HG03196 (cell line): ENCODE results near the gene TSPAN12.
"Not testable (repeated sequence)": the region's sequence is repeated elsewhere in the genome, so short reads cannot be mapped to it uniquely, and the experiment has no call there.

Experiments used
- ATAC-seq: cut with Tn5 transposase; IDR thresholded peaks from one replicate; pipeline ENCODE4 v1.9.1; 2021; ENCODE audit not compliant: unreplicated experiment

The TSPAN12 gene

DNA sequence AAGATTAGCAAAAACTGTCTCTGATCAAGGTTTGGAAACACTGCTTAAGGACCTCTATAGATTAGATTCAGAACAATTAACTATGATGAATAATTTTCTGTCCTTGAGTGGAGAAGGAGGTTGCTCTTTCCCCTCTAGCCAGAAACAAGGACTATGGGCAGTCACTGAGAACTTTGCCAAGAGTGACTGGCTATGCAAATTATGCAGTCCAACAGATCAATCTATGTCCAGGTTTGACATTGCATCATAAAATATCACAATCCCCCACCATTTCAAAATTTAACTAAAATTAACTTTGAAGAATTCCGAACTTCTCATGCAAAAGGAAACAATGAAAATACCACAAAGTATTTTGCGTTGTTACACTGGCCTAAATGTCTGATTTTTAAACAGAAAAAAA, 50.6 kb downstream of the TSPAN12 start:
- ATAC-seq: no peak

DNA sequence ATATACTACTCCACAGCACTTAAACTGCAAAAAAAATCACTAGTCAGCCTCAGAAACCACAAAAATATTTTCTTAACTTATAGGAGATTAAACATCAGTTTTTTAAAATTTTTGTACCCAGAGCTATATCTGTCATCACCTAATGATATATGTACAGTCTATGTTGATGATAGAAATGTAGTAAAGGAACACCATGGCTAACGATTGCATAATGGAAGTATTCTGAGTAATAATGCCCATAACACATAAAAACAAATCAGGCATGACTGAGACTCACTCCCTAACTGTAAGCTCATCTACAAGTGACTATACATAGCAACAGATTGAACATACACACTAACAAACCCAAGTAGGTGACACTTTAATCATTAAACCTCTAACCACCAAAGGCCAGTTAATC, 51.3 kb downstream of the TSPAN12 start:
- peak; percentile 63 for ATAC-seq

DNA sequence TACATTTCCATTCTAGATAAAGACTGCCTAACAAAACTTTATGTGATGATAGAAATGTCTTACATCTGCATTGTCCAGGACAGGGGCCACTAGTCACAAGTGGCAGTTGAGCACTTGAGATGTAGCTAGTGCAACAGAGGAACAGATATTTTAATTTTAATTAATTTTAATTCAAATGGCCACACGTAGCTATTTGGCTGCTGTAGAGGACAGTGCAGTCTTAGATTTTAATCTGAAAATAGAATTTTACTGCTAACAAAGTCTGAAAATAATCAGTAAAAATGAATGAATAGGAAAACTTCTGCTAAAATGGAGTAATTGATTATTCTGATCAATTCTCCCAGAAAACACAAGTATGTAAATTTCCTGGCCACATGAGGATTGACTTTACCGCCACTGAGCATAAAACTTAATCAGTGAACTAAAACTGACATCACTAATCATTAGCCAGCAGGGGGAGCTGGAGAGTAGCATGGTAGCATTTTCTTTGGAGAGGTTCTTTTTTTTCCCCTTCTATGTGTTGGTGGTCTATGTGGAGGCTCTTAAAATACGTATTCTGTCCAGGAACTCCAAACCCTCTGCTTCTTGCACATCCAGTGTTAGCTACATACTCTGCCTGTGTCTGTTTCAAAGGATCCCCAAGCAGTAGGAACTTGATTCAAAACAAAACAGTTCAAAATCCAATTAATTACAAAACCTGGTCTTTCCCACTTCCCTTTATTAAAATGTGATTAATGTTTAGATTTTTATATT, 52.1 kb downstream of the TSPAN12 start:
- peak; percentile 56 for ATAC-seq

DNA sequence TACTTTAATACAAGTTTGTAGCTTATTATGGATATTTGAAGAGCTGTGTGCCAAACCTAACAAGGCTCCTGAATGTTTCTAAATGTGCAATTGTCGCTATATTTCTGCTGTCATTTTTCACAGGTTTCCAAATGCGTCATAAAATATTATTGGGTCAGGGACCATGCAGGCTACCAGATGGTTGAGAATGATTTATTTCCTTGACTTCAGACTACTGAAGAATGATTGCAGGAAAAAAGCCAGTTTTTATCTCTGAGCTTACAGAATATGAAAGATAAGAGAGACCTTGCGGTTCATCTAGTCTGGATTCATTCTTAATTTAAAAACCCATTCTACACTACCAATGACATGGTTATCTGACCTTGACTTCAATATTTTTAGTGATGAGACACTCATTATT, 55.2 kb downstream of the TSPAN12 start:
- ATAC-seq: no peak

DNA sequence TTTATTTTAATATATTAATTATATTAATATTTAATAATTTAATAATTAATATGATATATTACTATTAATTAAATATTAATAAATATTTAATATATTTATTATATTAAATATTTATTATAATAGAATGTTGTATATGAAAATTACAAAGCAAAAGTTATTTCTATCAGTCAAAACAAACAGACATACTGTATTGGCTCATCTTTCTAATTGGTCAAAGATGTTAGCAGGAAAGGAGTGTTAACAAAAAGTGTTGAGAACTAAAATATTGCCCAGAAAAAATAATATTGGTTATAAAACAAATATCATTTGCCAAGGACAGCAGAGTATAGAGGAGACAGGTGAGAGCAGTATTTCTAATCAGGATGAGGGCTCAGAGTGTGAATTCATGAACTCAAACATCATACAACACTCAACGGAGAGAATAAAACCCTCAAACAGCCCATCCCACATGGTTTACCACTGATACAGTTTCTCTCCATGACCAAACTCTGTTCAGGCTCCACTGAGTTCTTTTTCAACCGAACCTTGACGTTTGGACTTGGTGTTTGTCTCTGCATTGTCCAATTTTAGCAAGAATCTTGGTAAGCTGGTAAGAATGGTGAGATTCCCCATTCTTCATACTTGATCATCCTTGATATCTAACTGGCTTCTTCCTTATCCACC, 58.0 kb downstream of the TSPAN12 start:
- ATAC-seq: no peak

DNA sequence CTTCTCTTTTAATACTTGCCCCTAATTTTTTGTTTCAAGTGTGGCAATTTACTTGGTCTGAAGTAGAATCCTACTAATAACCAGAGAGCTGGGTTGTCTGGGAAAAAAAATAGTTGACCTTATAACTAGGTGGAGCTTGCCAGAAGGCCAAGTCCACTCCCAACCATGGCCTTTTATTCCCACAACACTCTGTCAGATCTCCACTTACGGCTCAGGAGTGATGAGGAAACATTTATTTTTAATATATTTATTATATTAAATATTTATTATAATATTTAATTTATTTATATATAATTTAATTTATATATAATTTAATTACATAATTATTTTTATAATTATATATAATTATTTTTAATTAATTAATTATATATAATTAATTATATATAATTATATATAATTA, 58.8 kb downstream of the TSPAN12 start:
- ATAC-seq: no peak

DNA sequence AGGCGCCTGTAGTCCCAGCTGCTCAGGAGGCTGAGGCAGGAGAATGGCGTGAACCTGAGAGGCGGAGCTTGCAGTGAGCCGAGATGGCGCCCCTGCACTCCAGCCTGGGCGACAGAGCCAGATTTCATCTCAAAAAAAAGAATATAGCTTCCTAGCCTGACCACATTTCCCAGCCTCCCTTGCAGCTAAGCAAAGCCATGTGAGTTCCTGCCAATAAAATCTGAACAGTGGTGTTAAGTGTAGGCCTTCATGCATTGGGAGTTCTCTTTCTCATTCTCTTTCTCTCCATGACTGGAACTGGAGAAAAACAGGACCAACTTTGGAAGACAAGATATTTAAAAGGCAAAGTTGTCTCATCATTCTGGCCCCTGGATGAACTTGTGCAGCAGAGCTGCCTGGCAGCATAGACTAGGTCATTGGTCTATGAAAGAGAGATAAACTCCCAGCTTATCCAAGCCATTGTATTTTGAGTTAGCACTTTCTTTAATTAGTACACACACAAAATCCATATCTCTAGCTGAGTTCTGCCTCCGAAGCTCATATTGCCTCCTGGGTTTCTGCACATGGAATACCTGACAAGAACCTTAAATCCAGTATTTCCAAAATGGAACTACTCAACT, 60.8 kb downstream of the TSPAN12 start:
- ATAC-seq: no peak

DNA sequence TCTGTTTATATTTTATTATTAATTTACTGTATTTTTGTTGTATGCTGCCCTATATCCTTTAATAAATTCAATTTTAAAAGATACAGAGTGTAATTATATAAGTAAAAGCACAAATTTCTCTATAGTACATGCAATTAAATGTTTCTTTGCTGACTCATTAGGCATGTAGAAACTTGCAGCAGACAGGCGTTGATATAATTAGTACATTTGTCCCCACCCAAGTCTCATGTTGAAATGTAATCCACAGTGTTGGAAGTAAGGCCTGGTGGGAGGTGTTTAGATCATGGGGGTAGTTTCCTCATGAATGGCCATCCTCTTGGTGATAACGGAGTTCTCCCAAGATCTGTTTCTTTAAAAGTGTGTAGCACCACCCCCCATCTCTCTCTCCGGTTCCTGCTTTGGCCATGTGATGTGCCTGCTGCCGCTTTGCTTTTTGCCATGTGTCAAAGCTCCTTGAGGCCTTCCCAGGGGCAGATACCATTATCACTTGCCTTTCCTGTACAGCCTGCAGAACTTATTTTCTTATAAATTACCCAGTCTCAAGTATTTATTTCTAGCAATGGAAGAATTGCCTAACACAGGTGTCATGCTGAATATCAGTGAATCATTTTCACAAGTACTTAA, 63.7 kb downstream of the TSPAN12 start:
- no peak for ATAC-seq

DNA sequence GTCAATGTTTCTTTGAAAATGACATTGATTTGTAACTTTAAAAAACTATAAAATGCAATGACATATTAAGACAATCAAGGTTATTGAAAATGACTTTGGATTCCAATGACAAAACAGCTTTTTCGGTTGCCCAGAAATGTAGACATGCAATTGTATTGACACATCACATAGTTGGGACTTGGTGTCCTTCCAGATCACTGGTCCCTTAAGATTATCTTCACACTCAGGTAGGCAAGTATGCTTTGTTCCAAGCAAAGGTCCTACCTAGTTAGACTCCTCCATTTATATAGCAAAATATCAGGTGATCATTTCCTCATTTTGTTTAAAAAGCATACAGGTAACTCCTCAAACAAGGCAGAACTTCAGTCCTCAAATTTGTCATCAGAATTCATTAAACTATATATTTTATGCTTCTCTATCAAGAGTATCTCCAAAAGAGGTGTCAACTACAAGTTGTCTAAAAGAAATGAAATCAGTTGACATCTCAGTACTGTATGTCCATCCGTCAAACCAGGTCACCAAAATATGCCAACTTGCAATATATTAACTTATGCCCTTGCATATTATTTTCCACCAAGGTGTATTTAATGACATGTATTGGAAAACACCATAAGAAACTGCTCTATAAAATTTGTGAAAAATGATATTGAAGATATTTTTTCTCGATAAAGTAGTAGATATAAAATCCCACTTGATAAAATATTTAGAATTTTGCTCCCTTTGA, 64.6 kb downstream of the TSPAN12 start:
- no peak for ATAC-seq

DNA sequence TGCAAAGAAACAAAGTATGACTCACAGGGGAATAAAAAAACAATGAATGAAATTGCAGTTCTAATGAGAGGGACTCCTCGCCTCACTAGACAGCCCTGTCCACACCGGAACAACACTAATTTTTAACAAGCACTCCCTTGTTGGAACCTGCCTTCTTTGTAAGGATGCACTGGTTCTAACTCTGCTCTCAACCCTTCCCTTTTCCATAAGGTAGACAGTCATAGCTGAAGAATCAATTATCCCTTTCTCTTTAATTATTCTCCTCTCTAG, 65.1 kb downstream of the TSPAN12 start:
- ATAC-seq: no peak

DNA sequence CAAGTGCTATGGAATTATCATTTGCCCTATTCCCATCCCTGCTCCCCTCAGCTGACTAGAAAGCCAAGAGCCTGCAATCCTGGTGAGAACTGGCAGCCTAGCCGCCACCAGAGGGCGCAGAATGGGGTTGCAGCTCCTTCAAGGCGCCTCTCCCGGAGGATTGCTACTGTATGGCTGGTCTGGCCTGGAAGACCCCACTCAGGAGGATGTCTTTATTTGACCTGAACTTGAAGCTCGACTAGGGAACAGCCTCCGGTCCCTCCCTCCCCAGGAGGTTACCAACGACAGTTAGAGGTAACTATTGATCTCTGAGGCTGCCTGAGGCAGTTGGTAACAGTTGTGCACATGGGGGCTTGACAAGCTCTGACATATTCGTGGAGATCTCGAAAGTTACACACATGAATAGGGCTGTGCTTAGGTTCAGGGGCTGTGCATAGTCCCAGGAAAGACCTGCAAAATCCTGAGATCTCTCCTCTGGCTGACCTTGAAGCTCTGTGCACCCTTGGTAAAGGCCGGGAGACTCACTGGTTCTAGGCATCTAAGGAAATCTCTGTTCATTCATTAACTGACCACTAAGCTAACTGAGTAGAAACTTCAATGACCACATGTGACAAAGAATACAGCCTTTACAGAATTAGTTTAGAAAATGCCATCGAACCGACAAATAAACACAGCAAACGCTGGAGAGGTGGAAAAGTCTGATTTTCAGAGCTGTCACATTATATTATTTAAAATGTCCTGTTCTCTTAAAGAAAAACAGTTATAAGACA, 65.7 kb downstream of the TSPAN12 start:
- peak; percentile 90 for ATAC-seq

DNA sequence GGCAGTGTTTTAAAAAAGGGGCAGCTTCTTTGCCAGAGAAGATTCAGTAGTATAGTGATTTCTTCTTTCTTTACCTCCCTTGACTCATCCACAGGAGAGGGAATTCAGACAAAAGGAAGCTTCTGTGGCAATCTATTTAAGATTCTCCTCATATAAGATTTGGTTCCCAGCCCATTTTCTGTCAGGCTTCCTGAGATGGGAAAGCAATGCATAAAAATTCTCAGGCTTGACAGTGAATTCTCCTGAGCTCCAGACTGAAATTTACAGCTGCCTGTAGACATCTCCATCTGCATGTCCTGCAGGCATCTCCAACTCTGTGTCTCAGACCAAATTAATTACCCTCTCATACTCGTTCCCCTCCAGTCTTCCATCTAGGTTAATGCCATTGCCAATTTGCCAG, 72.8 kb downstream of the TSPAN12 start:
- ATAC-seq: no peak

DNA sequence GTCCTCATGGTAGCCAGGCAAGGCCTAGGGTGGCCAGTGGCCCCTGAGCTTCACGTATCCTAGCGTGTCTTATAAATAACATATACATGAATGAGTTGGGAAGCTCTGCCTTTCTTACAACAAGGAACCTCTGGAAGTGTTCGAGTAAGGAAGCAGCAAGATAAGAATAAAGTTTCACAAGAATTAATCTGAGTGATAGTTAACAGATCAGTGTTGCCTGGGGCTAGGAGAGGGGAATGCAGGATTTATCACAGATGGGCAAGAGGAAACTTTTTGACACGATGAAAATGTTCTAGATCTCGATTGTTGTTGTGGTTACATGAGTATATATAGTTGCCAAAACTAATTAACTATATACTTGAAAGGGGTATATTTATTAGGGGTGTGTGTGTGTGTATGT, 74.2 kb downstream of the TSPAN12 start:
- ATAC-seq: no peak

DNA sequence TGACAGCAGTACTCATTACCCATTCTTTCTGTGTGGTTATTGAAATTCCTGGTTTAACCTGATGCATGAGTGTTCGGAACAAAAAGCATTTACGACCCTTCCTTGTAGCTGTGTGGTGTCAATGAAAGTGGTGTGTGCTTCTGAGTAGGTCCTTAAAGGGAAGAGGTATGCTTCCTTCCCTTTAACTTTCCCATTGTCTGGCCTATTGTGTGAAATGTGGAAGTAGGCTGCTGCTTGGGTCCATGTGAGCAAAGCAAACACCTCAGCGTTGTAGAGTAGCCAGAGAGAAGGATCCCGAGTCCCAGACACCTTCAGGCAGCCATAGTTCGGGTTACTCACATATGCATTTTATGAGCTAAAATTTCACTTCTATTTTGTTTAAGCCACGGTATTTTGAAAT, 74.7 kb downstream of the TSPAN12 start:
- ATAC-seq: no peak

DNA sequence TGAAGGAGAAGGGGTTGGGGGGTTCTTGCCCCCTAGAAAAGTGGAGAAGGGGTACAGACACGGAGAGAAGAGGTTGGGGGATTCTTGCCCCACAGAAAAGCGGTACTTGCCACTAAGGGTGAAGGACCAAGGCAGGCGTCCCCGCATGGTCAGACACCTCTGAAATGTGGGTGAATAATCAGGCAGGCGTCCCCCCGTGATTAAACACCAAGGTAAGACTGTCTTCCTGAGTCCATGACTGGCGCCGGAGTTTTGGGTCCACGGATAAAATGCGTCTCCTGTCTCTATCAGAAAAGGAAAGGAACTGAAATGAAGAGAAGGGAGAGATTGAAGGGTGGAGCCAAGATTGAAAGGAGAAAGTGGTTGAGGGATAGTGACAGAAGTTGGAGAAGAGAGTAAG, 76.0 kb downstream of the TSPAN12 start:
- ATAC-seq: not testable (repeated sequence)

DNA sequence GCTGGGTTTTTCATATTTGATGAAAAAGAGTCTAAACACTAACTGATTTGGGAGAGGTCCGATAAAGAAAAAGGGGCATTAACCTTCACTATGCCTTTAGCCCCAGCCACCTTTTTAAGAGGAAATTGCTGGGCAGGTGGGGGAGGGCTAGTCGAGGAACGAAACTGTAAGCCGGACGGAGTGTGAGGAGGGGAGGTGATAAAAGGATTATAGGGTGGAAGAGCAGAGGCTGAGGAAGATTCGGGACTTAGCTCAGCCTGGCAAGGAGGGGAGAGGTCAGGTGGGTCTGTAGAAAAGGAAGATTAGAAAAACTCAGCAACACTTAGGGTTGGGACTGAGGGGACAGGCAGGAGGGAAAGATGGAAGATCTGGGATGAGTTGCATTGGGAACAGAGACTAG, 77.0 kb downstream of the TSPAN12 start:
- ATAC-seq: no peak

DNA sequence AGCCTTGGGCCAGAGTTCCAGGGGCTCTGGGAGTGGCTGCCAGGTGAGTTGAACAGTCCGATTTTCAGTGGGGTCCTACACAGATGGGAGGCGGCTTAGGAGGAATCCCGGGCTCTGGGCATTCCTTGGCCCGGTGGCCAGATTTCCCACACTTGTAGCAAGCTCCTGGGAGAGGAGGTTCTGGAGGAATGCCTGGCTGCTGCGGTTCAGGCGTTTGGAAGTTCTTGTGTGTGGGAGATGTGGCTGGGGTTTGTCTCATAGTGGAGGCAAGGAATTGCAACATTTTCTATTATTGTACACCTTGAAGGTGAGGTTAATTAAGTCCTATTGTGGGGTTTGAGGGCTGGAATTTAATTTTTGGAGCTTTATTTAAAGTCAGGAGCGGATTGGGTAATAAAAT, 77.5 kb downstream of the TSPAN12 start:
- not testable (repeated sequence) for ATAC-seq

DNA sequence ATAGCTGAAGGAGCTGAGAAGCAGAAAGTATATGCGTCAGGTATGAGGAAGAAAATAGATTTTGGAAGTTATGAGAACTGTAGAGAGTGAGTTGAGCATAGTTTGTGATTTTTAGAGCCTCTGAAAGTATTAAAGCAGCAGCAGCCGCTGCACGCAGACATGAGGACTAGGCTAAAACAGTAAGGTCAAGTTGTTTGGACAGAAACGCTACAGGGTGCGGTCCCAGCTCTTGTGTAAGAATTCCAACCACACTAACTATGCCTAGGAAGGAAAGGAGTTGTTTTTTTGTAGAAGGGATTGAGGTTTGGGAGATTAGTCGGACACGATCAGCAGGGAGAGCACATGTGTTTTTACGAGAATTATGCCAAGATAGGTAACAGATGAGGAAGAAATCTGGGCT, 78.9 kb downstream of the TSPAN12 start:
- not testable (repeated sequence) for ATAC-seq

DNA sequence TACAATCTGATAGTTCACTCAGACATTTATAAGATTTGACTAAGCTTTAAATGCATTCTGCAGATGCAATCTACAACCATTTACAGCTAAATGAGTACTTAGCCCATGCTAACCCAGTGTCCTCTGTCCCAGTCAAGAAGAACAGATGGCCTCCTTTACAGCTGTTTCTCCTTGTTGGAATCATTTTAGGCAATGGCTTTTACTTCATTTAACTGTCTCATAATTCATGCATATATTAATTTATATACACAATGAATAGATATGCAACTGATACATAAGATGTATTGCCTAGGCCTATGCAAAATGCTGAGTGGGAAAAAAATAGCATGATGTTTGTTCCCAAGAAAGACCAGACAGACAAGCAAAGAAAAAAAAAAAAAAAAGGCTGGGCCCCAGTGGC, 82.2 kb downstream of the TSPAN12 start:
- ATAC-seq: no peak

DNA sequence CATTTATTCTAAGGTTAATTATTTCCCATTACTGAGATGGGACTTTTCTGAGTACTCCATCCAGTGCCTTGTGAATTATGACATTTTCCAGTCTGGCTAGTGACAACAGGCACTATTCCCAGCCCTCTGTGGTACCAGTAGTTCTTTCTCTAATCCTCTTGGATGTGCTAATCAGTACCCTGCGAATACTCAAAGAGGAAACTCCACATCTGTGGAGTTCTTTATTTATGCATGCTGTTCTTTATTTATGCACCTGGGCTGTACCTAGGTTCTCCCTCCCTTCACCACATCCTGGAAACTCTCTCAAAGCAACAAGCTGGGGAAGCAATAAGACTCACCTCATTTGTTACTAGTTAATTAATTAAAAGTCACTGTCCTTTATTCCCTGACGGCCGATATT, 83.5 kb downstream of the TSPAN12 start:
- no peak for ATAC-seq

DNA sequence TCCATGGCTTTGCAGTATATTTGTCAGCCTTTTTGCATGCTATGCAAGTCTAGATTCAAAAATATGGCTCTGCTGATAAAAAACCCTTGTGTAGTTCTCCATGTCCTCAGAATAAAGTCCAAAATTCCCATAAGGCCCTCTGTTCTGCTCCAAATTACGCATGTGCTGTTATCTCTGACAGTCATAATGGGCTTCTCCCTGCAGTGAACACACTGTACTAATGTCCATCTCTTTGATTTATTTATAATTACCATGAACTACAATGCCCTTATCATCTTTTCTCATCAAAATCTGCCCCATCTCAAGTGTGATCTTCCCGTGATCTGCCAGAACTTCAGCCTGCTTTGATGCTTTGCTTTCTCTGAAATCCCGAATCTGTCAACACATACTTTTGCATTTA, 87.7 kb downstream of the TSPAN12 start:
- ATAC-seq: no peak
